ENCODE measurements around the gene ABCA2. TPM values are rescaled to one million over a fixed set of nuclear protein-coding genes. Genes with fewer than 3 reads are reported as not detected.

Gene ABCA2
- total RNA-seq, 1 experiment from 2014 or later, result 22.4 TPM

- H3K27ac ChIP-seq (ENCODE audit: insufficient read length, low read depth, low read length), result no peak overlapping the region
- TF ChIP-seq, protein P1, sequence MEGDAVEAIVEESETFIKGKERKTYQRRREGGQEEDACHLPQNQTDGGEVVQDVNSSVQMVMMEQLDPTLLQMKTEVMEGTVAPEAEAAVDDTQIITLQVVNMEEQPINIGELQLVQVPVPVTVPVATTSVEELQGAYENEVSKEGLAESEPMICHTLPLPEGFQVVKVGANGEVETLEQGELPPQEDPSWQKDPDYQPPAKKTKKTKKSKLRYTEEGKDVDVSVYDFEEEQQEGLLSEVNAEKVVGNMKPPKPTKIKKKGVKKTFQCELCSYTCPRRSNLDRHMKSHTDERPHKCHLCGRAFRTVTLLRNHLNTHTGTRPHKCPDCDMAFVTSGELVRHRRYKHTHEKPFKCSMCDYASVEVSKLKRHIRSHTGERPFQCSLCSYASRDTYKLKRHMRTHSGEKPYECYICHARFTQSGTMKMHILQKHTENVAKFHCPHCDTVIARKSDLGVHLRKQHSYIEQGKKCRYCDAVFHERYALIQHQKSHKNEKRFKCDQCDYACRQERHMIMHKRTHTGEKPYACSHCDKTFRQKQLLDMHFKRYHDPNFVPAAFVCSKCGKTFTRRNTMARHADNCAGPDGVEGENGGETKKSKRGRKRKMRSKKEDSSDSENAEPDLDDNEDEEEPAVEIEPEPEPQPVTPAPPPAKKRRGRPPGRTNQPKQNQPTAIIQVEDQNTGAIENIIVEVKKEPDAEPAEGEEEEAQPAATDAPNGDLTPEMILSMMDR (conservative IDR thresholded peaks at IDR 0.05), result no peak
- H3K14ac ChIP-seq (ENCODE audit: insufficient read depth, low read length), result no peak overlapping the region
- no peaks in the 10 kb centered on the region for H3K9me3 Mint-ChIP-seq
- H3K27me3 Mint-ChIP-seq (ENCODE audit: low read depth), result no peaks in the 10 kb centered on the region; the same call in 1 of the 2 replicates
- H3K4me1 Mint-ChIP-seq, result no peaks in the 10 kb centered on the region; a peak in 1 of 4 replicates
- no peak overlapping the region for H4K91ac ChIP-seq (ENCODE audit: insufficient read length, low read depth, low read length)
- H3K56ac ChIP-seq (ENCODE audit: insufficient read length, low read depth, low read length), result no peak overlapping the region
- H3T11ph ChIP-seq (ENCODE audit: low read length), result no peak overlapping the region
- H3K4me2 ChIP-seq (ENCODE audit: insufficient read depth, insufficient read length, low read length), result no peak overlapping the region
- H3K79me2 ChIP-seq (ENCODE audit: insufficient read depth, low read length), result no peaks in the 10 kb centered on the region
- no peak overlapping the region for H2BK12ac ChIP-seq (ENCODE audit: insufficient read length, low read depth, low read length)
- no peak overlapping the region for H3K4me3 Mint-ChIP-seq
- H4K8ac ChIP-seq (replicated peaks; ENCODE audit: insufficient read length, low read depth, low read length), result no peak overlapping the region
- H3K36me3 Mint-ChIP-seq (ENCODE audit: insufficient read depth in 1 of 3, low read depth in 3 of 3), result peaks cover 4 to 13% (median 8%) of the 10 kb centered on the region in 3 experiments; a peak in 5 of 7 replicates
- H2AFZ ChIP-seq (ENCODE audit: low read length), result no peak overlapping the region
- no peak overlapping the region for H4K5ac ChIP-seq (ENCODE audit: insufficient read length, low read depth, low read length)
- no peak overlapping the region for H2AK5ac ChIP-seq (ENCODE audit: insufficient read length, low read length)
- no peak overlapping the region for H2BK20ac ChIP-seq (ENCODE audit: low read depth, low read length, poor library complexity, severe bottlenecking)
- H3K4ac ChIP-seq (ENCODE audit: low read depth, low read length), result no peak overlapping the region
- H3K9me3 ChIP-seq (ENCODE audit: control insufficient read depth, low read depth, low read length), result no peaks in the 10 kb centered on the region
- no peak overlapping the region for H2BK120ac ChIP-seq (ENCODE audit: low read depth, low read length, poor library complexity, severe bottlenecking)
- H3K18ac ChIP-seq (ENCODE audit: insufficient read length, low read depth, low read length), result no peak overlapping the region
- H2BK15ac ChIP-seq (ENCODE audit: low read depth, low read length), result no peak overlapping the region
- WGBS (ENCODE audit: extremely low coverage, insufficient read length, low lambda C conversion rate), result no CpG with 5 or more reads among the region's 20 CpGs
- no peaks in the 10 kb centered on the region for H3K23me2 ChIP-seq (ENCODE audit: insufficient read length, low read depth, low read length, poor library complexity, severe bottlenecking)
- no peak overlapping the region for H3K23ac ChIP-seq (ENCODE audit: insufficient read length, low read depth, low read length)
- no peak overlapping the region for H3K27ac Mint-ChIP-seq
- H2BK5ac ChIP-seq (ENCODE audit: insufficient read length, low read length), result no peak overlapping the region
- no peaks in the 10 kb centered on the region for H3K27me3 ChIP-seq (ENCODE audit: insufficient read depth, low read length)
- H3K9ac ChIP-seq (ENCODE audit: extremely low read depth, insufficient read length, low read length), result no peak overlapping the region
- H3K4me1 ChIP-seq (ENCODE audit: insufficient read depth, low read length), result no peaks in the 10 kb centered on the region
- H4K20me1 ChIP-seq (ENCODE audit: control insufficient read depth, insufficient read depth, insufficient read length), result peaks cover 2% of the 10 kb centered on the region
- no peaks in the 10 kb centered on the region for H3K79me1 ChIP-seq (ENCODE audit: insufficient read depth, low read depth, low read length, poor library complexity, severe bottlenecking)
- no peak for DNase-seq
Measured at GRCh38 chr9:137013571-137013940, 14.5 kb downstream of the ABCA2 start.

All from H9 (cell line).